HepG2 (cell line): ENCODE results near the gene FKBP14. TPM values are rescaled to one million over a fixed set of nuclear protein-coding genes. Genes with fewer than 3 reads are reported as not detected.

Experiments used
- ATAC-seq: fragments of 200-7000 bp; cut with Tn5 transposase; 3 replicates; pipeline ENCODE4 v1.9.1; 2020; ENCODE audit warnings: mild to moderate bottlenecking, moderate library complexity
- BruUV-seq: library from RNA; stranded (reverse); fragments of 400-500 nt; replicated peaks from 2 replicates; lab custom pipeline; 2021; lab: Mats Ljungman, UMichigan
- CTCF ChIA-PET: fragments of 300-600 bp; formaldehyde crosslinking; extraction: SDS; loops from one replicate; lab custom pipeline; 2021; ENCODE audit warnings: low total read pairs, inconsistent platforms, low intra/inter-chr PET ratio; lab: Yijun Ruan, JAX
- POLR2A ChIA-PET: fragments of 350-600 bp; sonication (Branson Sonifier 250); formaldehyde crosslinking; loops from one replicate; lab custom pipeline; 2020; ENCODE audit warnings: antibody characterized with exemption, inconsistent platforms; lab: Yijun Ruan, JAX
- DNase-seq: peaks from one replicate; pipeline ENCODE4 v3.0.0-alpha.2; 2015; ENCODE audit warnings: low spot score
- FAIRE-seq: peaks from 3 replicates; lab custom pipeline; 2011; peaks lifted over from hg19 to GRCh38; lab: Jason Lieb, UNC
- H2AFZ ChIP-seq: one replicate; pipeline ENCODE4 v1.6.1; 2011; ENCODE audit warnings: low read length, inconsistent platforms
- H3K27ac ChIP-seq: fragments of 300-600 bp; 3 replicates; pipeline ENCODE4 v1.8.0; 2011; ENCODE audit warnings: mixed run types, mild to moderate bottlenecking, mixed read lengths, low read length, inconsistent platforms; ENCODE audit not compliant: insufficient read depth; ENCODE audit errors: extremely low read length
- H3K27me3 ChIP-seq, 2 experiments: fragments of 200-600 bp in 1 of 2; 2 replicates in 1 of 2; 3 replicates in 1 of 2; pipeline versions ENCODE4 v1.6.0 to v1.8.0; 2011; ENCODE audit warnings: low read length in 2 of 2, mild to moderate bottlenecking in 2 of 2, moderate library complexity in 2 of 2, inconsistent platforms in 1 of 2; ENCODE audit not compliant: insufficient read depth in 2 of 2, control insufficient read depth in 1 of 2
- H3K36me3 ChIP-seq, 2 experiments: fragments of 200-600 bp in 1 of 2; replicated peaks in 1 of 2; 2 replicates in 1 of 2; 3 replicates in 1 of 2; pipeline versions ENCODE4 v1.5.1 to v1.8.0; 2011; ENCODE audit warnings: low read length in 2 of 2, inconsistent platforms in 1 of 2; ENCODE audit not compliant: insufficient read depth in 2 of 2, control insufficient read depth in 1 of 2
- H3K4me1 ChIP-seq: 2 replicates; pipeline ENCODE4 v1.5.1; 2012; ENCODE audit warnings: low read length, inconsistent platforms; ENCODE audit not compliant: insufficient read depth
- H3K4me2 ChIP-seq: 2 replicates; pipeline ENCODE4 v1.6.0; 2011; ENCODE audit warnings: low read depth, low read length, inconsistent platforms
- H3K4me3 ChIP-seq, 3 experiments: fragments of 200-600 bp in 1 of 3; sonication (generic), shearing (Covaris generic) in 1 of 3; replicated peaks in 1 of 3; 2 replicates each; pipeline ENCODE4 v1.5.1; 2011 to 2016; ENCODE audit warnings: low read length in 3 of 3, inconsistent platforms in 2 of 3, low read depth in 2 of 3, mild to moderate bottlenecking in 2 of 3, control low read depth in 1 of 3, mixed read lengths in 1 of 3; ENCODE audit not compliant: insufficient read depth in 1 of 3
- H3K79me2 ChIP-seq: one replicate; pipeline ENCODE4 v1.6.1; 2011; ENCODE audit warnings: low read length, inconsistent platforms; ENCODE audit not compliant: insufficient read depth
- H3K9ac ChIP-seq: 2 replicates; pipeline ENCODE4 v1.6.0; 2011; ENCODE audit warnings: mild to moderate bottlenecking, low read depth, low read length, inconsistent platforms; ENCODE audit not compliant: insufficient read depth
- H3K9me3 ChIP-seq: 2 replicates; pipeline ENCODE4 v1.5.1; 2012; ENCODE audit warnings: mild to moderate bottlenecking, low read length
- H4K20me1 ChIP-seq: 2 replicates; pipeline ENCODE4 v1.6.0; 2011; ENCODE audit warnings: inconsistent platforms, mild to moderate bottlenecking, low read length, moderate library complexity; ENCODE audit not compliant: insufficient read depth
- CENPX ChIP-seq: sonication (generic); formaldehyde crosslinking; IDR thresholded peaks from 2 replicates; pipeline ENCODE4 v1.9.0; 2021; ENCODE audit warnings: mild to moderate bottlenecking, missing genetic modification reagents, moderate library complexity
- DZIP1 ChIP-seq: sonication (generic); formaldehyde crosslinking; IDR thresholded peaks from 2 replicates; pipeline ENCODE4 v1.5.0; 2020; ENCODE audit warnings: mild to moderate bottlenecking, missing genetic modification reagents
- FOXJ3 ChIP-seq: sonication (generic); formaldehyde crosslinking; IDR thresholded peaks from 2 replicates; pipeline ENCODE4 v1.4.0; 2020; ENCODE audit warnings: missing genetic modification reagents, mild to moderate bottlenecking, borderline replicate concordance
- MED1 ChIP-seq: sonication (generic); formaldehyde crosslinking; IDR thresholded peaks from 2 replicates; pipeline ENCODE4 v1.4.0; 2020; ENCODE audit warnings: missing genetic modification reagents
- RCOR2 ChIP-seq: IDR thresholded peaks from 2 replicates; pipeline ENCODE4 v1.6.1; 2016; ENCODE audit warnings: missing biosample characterization, missing genetic modification reagents
- RXRB ChIP-seq: IDR thresholded peaks from 2 replicates; pipeline ENCODE4 v1.6.1; 2016; ENCODE audit warnings: borderline replicate concordance, missing genetic modification reagents, missing compliant biosample characterization
- SAP130 ChIP-seq: IDR thresholded peaks from 2 replicates; pipeline ENCODE4 v1.6.1; 2016; ENCODE audit warnings: low read depth
- TARDBP ChIP-seq: sonication (generic); formaldehyde crosslinking; IDR thresholded peaks from 2 replicates; pipeline ENCODE4 v1.8.0; 2022; ENCODE audit warnings: mild to moderate bottlenecking, missing genetic modification reagents
- ZFYVE20 ChIP-seq: sonication (generic); formaldehyde crosslinking; IDR thresholded peaks from 2 replicates; pipeline ENCODE4 v1.8.0; 2023; ENCODE audit warnings: low read depth, mild to moderate bottlenecking, moderate library complexity, missing genetic modification reagents, borderline replicate concordance
- ZNF337 ChIP-seq: sonication (generic); formaldehyde crosslinking; IDR thresholded peaks from 2 replicates; pipeline ENCODE4 v1.5.1; 2020; ENCODE audit warnings: missing genetic modification reagents, low read depth, mild to moderate bottlenecking, borderline replicate concordance
- ZNF782 ChIP-seq: sonication (generic); formaldehyde crosslinking; IDR thresholded peaks from 2 replicates; pipeline ENCODE4 v1.4.0; 2020; ENCODE audit warnings: missing genetic modification reagents, mild to moderate bottlenecking, borderline replicate concordance
- ZSCAN25 ChIP-seq: sonication (generic); formaldehyde crosslinking; IDR thresholded peaks from 2 replicates; pipeline ENCODE4 v1.8.0; 2022; ENCODE audit warnings: mild to moderate bottlenecking, missing genetic modification reagents
- WGBS: methylation state at CpG from one replicate; pipeline ENCODE4 v1.1.6; 2017; ENCODE audit warnings: low lambda C conversion rate; 5-methylcytosine and 5-hydroxymethylcytosine counted together
- in situ Hi-C: cut with HindIII; loops from 2 replicates; pipeline ENCODE4 v1.10.0; 2017; ENCODE audit warnings: low pct_unique_long_range_greater_than_20kb; ENCODE audit not compliant: extremely low pct_ligation_motif_present
- intact Hi-C: fragments of 100-400 bp; cut with micrococcal nuclease; formaldehyde crosslinking; loops from one replicate; pipeline ENCODE4 v1.10.0; 2022; ENCODE audit not compliant: unreplicated experiment
- polyA plus RNA-seq, 8 experiments: library from polyadenylated mRNA; depleted of rRNA in 3 of 8; stranded (reverse) in 7 of 8; unstranded in 1 of 8; fragments of >200 nt; fragmentation: Illumina TruSeq in 4 of 8; extraction: Trizol in 4 of 8; gene quantifications; 2 replicates each; pipeline versions ENCODE4 v1.2.1 to v1.2.3, GENCODE V29; 2011 to 2016; ENCODE audit warnings: low read depth in 4 of 8, missing spikeins in 1 of 8, mixed read lengths in 1 of 8; ENCODE audit not compliant: insufficient read depth in 1 of 8
- total RNA-seq, 5 experiments: library from RNA; depleted of rRNA; stranded (reverse); fragments of >200 nt; fragmentation: Illumina TruSeq; extraction: Trizol; gene quantifications; 2 replicates each; pipeline ENCODE4 v1.2.3, GENCODE V29; 2016; ENCODE audit warnings: low read depth in 1 of 5
- TF ChIP-seq, protein P1 (sequence below): IDR thresholded peaks from 2 replicates; pipeline ENCODE4 v1.6.1; 2016
- TF ChIP-seq, protein P2 (sequence below): conservative IDR thresholded peaks from 2 replicates; pipeline ENCODE4 v1.6.1; 2018; ENCODE audit warnings: missing genetic modification reagents

Gene FKBP14
- total and polyA plus RNA-seq, 2 of the 13 experiments (the other 11 are each of a cell fraction or from before 2014, with no cell fraction given), result 20.0 to 32.3 TPM

GRCh38 chr7:30072735-30073134, 46.2 kb upstream of the FKBP14 start:
- WGBS, result 100% methylated on average over 1 of the region's 1 CpG
- no peak overlapping the region for H3K4me3 ChIP-seq
- H3K79me2 ChIP-seq, result no peaks in the 10 kb centered on the region
- FAIRE-seq (no peak), ATAC-seq (no peak)
- H3K9me3 ChIP-seq, result no peaks in the 10 kb centered on the region
- H3K4me2 ChIP-seq, result no peak overlapping the region
- H3K9ac ChIP-seq, result no peak overlapping the region
- no peak overlapping the region for H2AFZ ChIP-seq
- intact Hi-C loops, result no loop called here
- peaks cover 7% of the 10 kb centered on the region; the same call in 1 of the 2 replicates for H4K20me1 ChIP-seq
- TF ChIP-seq MED1, result no peak
- no peak for TF ChIP-seq ZSCAN25 (CRISPR knock-in tag)
- no peak for TF ChIP-seq ZFYVE20 (CRISPR knock-in tag)
- TF ChIP-seq, all 625 proteins: peak for 0
- peaks cover 4 to 24% of the 10 kb centered on the region in 2 experiments; a peak in 4 of 5 replicates for H3K36me3 ChIP-seq
- in situ Hi-C loops, result no loop called here
- H3K4me1 ChIP-seq, result peaks cover 7% of the 10 kb centered on the region
- DNase-seq, result no peak
- CTCF ChIA-PET, result interaction anchor here (0.9 kb wide), 1 partner anchor 10 kb away, joined by 3 read pairs; no protein-coding TSS in a partner anchor
- no peaks in the 10 kb centered on the region for H3K27me3 ChIP-seq
- no peak overlapping the region for H3K27ac ChIP-seq
- POLR2A ChIA-PET, result no interaction called here
- BruUV-seq, result no TSS peak

DNA sequence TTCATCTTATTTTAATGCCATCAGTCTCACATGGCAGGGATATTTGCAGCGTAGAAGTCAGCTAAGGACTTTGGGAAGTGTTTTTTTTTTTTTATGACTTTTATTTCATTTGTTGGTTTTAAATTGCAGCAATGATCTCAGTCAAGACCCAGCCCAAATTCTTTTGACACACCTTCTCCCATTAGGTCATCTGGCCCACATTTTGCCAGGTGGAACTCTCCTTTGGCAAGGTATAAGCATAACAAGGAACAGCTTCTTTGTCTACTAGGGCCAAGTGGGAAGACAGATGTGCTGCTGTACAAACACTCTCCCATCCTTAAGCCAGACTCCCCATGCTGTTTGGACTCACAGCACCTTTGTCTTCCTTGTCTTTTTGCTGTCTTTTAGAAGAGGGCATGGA, 43.5 kb upstream of the FKBP14 start:
- POLR2A ChIA-PET, result no interaction called here
- no CpG with 5 or more reads among the region's 1 CpG for WGBS
- FAIRE-seq, result no peak
- TF ChIP-seq RCOR2 (CRISPR knock-in tag) (no peak), ZNF337 (CRISPR knock-in tag) (no peak), FOXJ3 (CRISPR knock-in tag) (no peak), CENPX (CRISPR knock-in tag) (no peak), RXRB (CRISPR knock-in tag) (no peak), SAP130 (CRISPR knock-in tag) (no peak), TARDBP (CRISPR knock-in tag) (no peak), DZIP1 (CRISPR knock-in tag) (no peak), ZNF782 (no peak)
- TF ChIP-seq, protein P1, sequence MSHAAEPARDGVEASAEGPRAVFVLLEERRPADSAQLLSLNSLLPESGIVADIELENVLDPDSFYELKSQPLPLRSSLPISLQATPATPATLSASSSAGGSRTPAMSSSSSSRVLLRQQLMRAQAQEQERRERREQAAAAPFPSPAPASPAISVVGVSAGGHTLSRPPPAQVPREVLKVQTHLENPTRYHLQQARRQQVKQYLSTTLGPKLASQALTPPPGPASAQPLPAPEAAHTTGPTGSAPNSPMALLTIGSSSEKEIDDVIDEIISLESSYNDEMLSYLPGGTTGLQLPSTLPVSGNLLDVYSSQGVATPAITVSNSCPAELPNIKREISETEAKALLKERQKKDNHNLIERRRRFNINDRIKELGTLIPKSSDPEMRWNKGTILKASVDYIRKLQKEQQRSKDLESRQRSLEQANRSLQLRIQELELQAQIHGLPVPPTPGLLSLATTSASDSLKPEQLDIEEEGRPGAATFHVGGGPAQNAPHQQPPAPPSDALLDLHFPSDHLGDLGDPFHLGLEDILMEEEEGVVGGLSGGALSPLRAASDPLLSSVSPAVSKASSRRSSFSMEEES (CRISPR knock-in tag), result no peak
- TF ChIP-seq, protein P2, sequence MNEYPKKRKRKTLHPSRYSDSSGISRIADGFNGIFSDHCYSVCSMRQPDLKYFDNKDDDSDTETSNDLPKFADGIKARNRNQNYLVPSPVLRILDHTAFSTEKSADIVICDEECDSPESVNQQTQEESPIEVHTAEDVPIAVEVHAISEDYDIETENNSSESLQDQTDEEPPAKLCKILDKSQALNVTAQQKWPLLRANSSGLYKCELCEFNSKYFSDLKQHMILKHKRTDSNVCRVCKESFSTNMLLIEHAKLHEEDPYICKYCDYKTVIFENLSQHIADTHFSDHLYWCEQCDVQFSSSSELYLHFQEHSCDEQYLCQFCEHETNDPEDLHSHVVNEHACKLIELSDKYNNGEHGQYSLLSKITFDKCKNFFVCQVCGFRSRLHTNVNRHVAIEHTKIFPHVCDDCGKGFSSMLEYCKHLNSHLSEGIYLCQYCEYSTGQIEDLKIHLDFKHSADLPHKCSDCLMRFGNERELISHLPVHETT (CRISPR knock-in tag), result no peak

More for the DNA sequence above, 43.5 kb upstream of the FKBP14 start:
- in situ Hi-C loops (no loop called here), intact Hi-C loops (no loop called here)
- Histone ChIP-seq H3K4me1 (peaks cover 7% of the 10 kb centered on the region), H3K79me2 (no peaks in the 10 kb centered on the region), H3K27ac (no peak overlapping the region), H3K4me2 (no peak overlapping the region), H3K9me3 (no peaks in the 10 kb centered on the region), H3K27me3 (no peaks in the 10 kb centered on the region), H3K4me3 (no peak overlapping the region), H3K36me3 (peaks cover 4 to 30% of the 10 kb centered on the region in 2 experiments; a peak in 4 of 5 replicates), H2AFZ (no peak overlapping the region), H4K20me1 (peaks cover 7% of the 10 kb centered on the region; the same call in 1 of the 2 replicates), H3K9ac (no peak overlapping the region)
- DNase-seq, result no peak
- CTCF ChIA-PET, result no interaction called here
- ATAC-seq, result no peak
- no TSS peak for BruUV-seq
